ENCODE measurements around the gene TEPSIN. TPM values are rescaled to one million over a fixed set of nuclear protein-coding genes. Genes with fewer than 3 reads are reported as not detected.

TEPSIN gene
- total and polyA plus RNA-seq, 2 of the 8 experiments (the other 6 are each of a cell fraction or from before 2014, with no cell fraction given), result 22.9 to 28.0 TPM

- Histone ChIP-seq H3K23me2 (ENCODE audit: low read depth, low read length) (peaks cover 6% of the 10 kb centered on the region; the same call in 1 of the 2 replicates), H2AK5ac (ENCODE audit: low read depth, low read length) (no peak overlapping the region), H2BK12ac (ENCODE audit: low read depth, low read length) (no peak overlapping the region), H3K9me3 (ENCODE audit: insufficient read depth in 2 of 2, low read depth in 1 of 2, low read length in 1 of 2) (no peaks in the 10 kb centered on the region), H3K9ac (replicated peaks in 1 of 4; ENCODE audit: extremely low read depth in 1 of 4, low read depth in 3 of 4, low read length in 3 of 4) (no peak overlapping the region), H2BK120ac (replicated peaks; ENCODE audit: low read depth, low read length) (no peak overlapping the region), H3K18ac (ENCODE audit: extremely low read depth, low read length) (no peak overlapping the region), H3K4me1 (replicated peaks in 1 of 4; ENCODE audit: control insufficient read depth in 3 of 4, insufficient read depth in 4 of 4, low read length in 3 of 4) (peaks cover 0 to 3% (median under 1%) of the 10 kb centered on the region in 4 experiments; a peak in 3 of 7 replicates), H3K23ac (ENCODE audit: insufficient read length) (no peak overlapping the region), H3K79me1 (ENCODE audit: low read depth, low read length) (no peaks in the 10 kb centered on the region), H2BK5ac (ENCODE audit: low read depth, low read length) (no peak overlapping the region), H3K27ac (ENCODE audit: low read depth, low read length) (no peak overlapping the region), H3K56ac (replicated peaks; ENCODE audit: insufficient read length, low read depth, low read length) (no peak overlapping the region), H3K14ac (ENCODE audit: insufficient read length) (no peak overlapping the region), H3K4me3 (ENCODE audit: extremely low read depth in 1 of 4, insufficient read depth in 2 of 4, low read depth in 3 of 4, low read length in 4 of 4) (no peak overlapping the region), H2BK20ac (ENCODE audit: low read length) (no peak overlapping the region), H2AFZ (ENCODE audit: low read length) (no peak overlapping the region), H3K79me2 (ENCODE audit: control insufficient read depth in 1 of 2, insufficient read depth in 2 of 2, low read length in 2 of 2) (no peaks in the 10 kb centered on the region), H4K91ac (replicated peaks; ENCODE audit: insufficient read length, low read length) (no peak overlapping the region), H3K4ac (replicated peaks; ENCODE audit: insufficient read length, low read depth, low read length) (no peak overlapping the region), H3K36me3 (ENCODE audit: control insufficient read depth in 2 of 4, insufficient read depth in 4 of 4, low read length in 3 of 4) (peaks cover 0 to 7% (median 4%) of the 10 kb centered on the region in 4 experiments; a peak in 3 of 8 replicates), H3K4me2 (ENCODE audit: insufficient read depth in 1 of 2, low read depth in 2 of 2, low read length in 2 of 2) (no peak overlapping the region), H4K20me1 (replicated peaks in 1 of 2; ENCODE audit: control insufficient read depth in 1 of 2, insufficient read depth in 2 of 2, low read length in 2 of 2) (peaks cover 0 to 14% of the 10 kb centered on the region in 2 experiments), H4K8ac (ENCODE audit: extremely low read depth, insufficient read depth, low read length) (no peak overlapping the region), H2BK15ac (ENCODE audit: low read length) (no peak overlapping the region), H3K27me3 (replicated peaks in 1 of 4; ENCODE audit: control insufficient read depth in 3 of 4, extremely low read depth in 1 of 4, insufficient read depth in 3 of 4, low read length in 3 of 4) (no peaks in the 10 kb centered on the region), H4K5ac (ENCODE audit: insufficient read length, low read depth, low read length) (no peak overlapping the region)
- CTCF ChIA-PET (ENCODE audit: partially characterized antibody), result interaction anchor here (0.8 to 7.0 kb wide), 15 partner anchors 11 to 344 kb away, joined by 3 to 50 read pairs (median 4); no protein-coding TSS in a partner anchor
- POLR2A ChIA-PET (ENCODE audit: partially characterized antibody), result interaction anchor here (0.8 to 2.6 kb wide), 4 partner anchors 34 to 295 kb away, joined by 3 to 7 read pairs (median 4); partner anchors contain the start of genes FAAP100 and SLC38A10
- 93% methylated on average over 18 of the region's 19 CpGs; no CpG with 5 or more reads in 1 of the 2 experiments for WGBS, 2 experiments (ENCODE audit: extremely low coverage in 1 of 2, insufficient coverage in 1 of 2, insufficient read length in 1 of 2, insufficient replicate concordance in 2 of 2, low coverage in 1 of 2, low lambda C conversion rate in 2 of 2, missing lambda C conversion rate in 1 of 2)
- no peak for FAIRE-seq
- TF ChIP-seq ASH2L (IDR thresholded peaks at IDR 0.05; ENCODE audit: low read length), result no peak
- no peak for TF ChIP-seq FOSL1 (IDR thresholded peaks at IDR 0.05; ENCODE audit: insufficient read depth, low read depth, low read length)
- no peak for DNase-seq (ENCODE audit: low read depth in 1 of 2, low spot score in 2 of 2)
Observed at GRCh38 chr17:81257533-81257932, 18.7 kb upstream of the TEPSIN start.

All from H1 (cell line).